AG09309 (cell line): ENCODE data around the gene VAV2.

Source experiments
- DNase-seq: peaks from one replicate; pipeline ENCODE4 v3.0.0-alpha.2; 2010; ENCODE audit warnings: low read depth
- H3K4me3 ChIP-seq: 2 replicates; pipeline ENCODE4 v1.5.1; 2011; ENCODE audit warnings: mild to moderate bottlenecking, low read depth, low read length, moderate library complexity; ENCODE audit not compliant: control insufficient read depth
- TF ChIP-seq, protein P1 (sequence below): IDR thresholded peaks from 2 replicates; pipeline ENCODE4 v1.5.1; 2011; ENCODE audit warnings: mild to moderate bottlenecking, low read depth, low read length, inconsistent platforms; ENCODE audit not compliant: insufficient read depth, control insufficient read depth; ENCODE audit errors: missing control alignments

Gene VAV2

DNA sequence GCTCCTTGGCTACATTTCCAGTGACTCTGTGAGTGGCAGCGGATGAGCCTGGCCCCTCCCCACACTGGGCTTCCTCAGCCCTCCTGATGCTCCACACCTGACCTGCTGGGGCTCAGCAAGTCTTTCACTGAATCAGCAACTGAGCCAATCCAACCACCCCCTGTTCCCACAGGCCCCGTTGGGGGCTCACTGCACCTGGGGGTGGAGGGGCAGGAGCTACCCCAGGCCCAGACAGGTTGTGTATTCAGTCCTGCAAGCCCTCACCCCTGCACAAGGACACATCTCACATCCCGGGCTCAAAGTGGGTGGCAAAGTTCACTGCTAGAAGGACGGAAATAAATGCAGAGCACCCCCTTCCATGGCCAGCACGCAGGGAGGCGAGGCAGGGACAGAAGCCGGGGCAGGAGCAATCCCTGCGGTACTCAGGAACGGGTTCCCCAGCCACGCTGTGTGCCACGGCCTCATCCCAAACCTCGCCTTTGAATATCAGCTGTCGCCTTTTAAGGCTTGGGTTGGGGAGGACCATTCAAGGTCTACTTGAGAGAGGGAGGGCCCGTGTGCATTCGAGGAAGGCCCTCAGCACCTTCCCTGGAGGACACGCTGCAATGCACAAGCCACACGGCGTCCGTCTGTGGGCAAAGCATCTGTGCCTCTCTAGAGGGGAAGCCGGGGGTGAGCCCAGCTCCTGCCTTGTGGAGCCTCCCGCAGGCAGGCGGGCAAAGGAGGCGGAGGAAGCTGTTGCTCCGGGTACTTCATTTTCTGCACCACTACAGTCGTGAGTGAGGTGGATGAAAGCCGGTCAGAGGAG is 179.0 kb downstream of the VAV2 start:
- TF ChIP-seq, protein P1, sequence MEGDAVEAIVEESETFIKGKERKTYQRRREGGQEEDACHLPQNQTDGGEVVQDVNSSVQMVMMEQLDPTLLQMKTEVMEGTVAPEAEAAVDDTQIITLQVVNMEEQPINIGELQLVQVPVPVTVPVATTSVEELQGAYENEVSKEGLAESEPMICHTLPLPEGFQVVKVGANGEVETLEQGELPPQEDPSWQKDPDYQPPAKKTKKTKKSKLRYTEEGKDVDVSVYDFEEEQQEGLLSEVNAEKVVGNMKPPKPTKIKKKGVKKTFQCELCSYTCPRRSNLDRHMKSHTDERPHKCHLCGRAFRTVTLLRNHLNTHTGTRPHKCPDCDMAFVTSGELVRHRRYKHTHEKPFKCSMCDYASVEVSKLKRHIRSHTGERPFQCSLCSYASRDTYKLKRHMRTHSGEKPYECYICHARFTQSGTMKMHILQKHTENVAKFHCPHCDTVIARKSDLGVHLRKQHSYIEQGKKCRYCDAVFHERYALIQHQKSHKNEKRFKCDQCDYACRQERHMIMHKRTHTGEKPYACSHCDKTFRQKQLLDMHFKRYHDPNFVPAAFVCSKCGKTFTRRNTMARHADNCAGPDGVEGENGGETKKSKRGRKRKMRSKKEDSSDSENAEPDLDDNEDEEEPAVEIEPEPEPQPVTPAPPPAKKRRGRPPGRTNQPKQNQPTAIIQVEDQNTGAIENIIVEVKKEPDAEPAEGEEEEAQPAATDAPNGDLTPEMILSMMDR, result no peak
- DNase-seq, result no peak
- H3K4me3 ChIP-seq, result no peak overlapping the region

DNA sequence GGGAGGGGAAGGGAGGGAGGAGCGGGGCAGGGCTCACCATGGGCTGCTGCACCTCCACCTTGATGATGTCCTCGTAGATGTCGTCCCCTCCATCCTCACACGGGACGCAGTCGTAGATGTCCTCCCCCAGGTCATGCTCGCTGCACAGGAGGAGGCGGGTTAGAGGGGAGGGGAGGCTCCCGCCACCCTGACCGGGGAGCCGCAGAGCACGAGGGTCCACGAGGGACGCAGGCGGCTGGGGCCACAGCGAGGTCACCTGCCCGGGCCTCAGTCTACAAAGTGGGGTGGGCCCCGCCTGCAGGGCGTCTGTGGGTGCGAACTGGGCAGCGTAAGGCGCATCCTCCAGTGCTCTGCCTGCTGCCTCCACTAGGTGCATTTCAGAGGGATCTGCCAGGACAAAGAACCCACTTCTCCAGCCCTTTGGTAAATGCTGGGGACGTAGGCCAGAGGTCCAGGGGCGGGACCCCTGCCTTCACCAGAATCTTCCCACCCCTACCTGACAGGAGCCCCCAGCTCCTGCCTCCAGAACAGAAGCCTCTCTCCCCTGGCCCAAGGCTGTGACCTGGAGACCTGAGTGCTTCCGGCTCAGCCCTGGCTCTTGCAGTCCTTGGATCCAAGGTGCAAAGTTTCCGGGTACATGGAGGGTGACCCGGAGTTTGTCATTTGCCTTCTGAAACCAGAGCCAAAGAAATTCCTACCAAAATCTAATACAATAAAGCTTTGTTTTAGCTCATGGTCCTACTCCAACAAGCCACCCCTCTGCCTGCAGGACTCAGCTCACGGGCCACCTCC is 179.9 kb downstream of the VAV2 start:
- no peak overlapping the region for H3K4me3 ChIP-seq
- TF ChIP-seq, protein P1, result no peak
- no peak for DNase-seq

DNA sequence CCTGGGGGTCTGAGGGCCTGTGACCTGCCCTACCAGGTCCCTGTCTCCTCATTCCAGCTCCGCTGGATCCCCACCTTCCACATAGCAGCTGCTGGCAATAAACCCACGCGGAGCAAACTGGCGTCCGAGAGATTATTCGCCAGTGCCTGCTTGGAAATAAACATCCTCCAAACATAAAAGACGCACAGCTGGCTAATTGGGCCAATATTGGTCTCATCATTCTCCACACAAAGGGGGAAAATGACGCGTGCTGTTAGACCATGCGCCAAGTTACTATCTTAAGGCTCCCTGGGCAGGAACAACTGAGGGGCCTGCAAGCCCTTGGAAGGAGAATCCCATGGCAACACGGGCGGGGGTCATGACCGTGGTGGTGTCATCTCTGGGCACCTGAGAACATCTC is 180.7 kb downstream of the VAV2 start:
- TF ChIP-seq, protein P1, result no peak
- no peak for DNase-seq
- H3K4me3 ChIP-seq, result no peak overlapping the region

DNA sequence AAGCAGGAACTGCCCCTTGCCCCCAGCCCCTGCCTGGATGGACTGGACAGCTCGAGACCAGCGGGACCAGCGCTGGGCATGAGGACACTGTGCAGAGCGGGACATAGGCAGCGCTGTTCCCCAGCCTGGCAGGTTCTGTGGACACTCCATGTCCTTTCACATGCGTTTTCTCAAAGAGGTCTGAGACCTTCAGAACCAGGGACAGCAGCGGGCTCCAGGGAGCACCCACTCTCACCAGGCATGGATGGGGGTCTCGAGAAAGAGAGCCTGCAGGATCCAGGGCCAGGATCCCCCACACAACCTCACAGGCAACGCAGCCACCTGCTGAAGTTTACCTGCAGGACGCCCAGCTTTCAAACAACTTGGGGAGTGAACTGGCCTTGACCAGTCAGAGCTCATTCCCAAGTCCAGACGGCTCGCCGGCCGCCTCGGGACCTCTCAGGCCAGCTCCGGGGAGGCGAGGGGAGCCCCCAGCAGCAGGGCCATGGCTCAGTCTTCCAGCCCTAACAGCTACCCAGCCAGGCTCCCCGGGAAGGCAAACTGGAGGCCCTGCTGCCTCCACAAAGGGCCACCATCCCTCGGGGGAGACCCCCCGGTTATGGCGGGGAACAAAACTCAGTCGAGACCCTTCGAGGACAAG is 181.4 kb downstream of the VAV2 start:
- DNase-seq, result no peak
- TF ChIP-seq, protein P1, result no peak
- no peak overlapping the region for H3K4me3 ChIP-seq

DNA sequence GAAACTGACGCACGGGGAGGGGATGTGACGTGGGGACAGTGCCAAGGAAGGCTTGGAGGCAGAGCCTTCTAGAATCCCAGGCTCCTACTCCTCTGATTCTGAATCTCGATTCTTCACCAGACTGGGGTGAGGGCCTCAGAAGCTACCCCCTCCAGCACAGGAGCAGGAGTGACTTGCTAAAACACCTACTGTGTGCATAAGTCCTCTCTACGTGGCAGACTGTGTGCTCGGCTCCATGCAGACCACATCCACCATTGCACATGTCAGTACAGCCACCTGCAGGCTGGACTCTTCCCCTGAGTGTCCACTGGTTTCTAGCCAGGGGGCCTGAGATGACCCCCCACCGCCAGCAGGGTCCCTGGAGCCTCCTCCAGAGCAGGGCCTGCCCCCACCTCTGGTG is 182.8 kb downstream of the VAV2 start:
- no peak overlapping the region for H3K4me3 ChIP-seq
- TF ChIP-seq, protein P1, result no peak
- DNase-seq, result no peak

DNA sequence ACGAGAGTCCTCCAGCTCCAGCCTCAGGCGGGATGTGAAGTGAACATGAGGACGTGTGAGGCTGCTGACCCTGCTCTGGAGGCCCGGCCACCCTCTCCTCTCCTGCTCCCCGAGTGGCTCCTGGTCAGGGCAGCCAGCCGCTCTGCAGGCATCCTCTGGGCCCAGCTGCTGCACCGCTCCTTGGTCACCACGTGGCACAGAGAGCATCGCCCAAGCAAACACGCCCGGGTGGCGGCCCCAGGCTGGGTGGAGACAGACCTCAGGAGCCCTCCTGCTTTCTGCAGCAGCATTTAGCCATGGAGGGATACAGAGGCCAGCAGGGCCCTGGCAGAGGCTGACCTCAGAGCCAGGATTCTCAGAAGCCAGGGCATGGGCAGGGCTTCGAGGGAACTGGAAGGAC is 184.3 kb downstream of the VAV2 start:
- H3K4me3 ChIP-seq, result no peak overlapping the region
- DNase-seq, result no peak
- TF ChIP-seq, protein P1, result no peak
